ENCODE measurements around the gene NEK1.
"Not testable (repeated sequence)": the region's sequence is repeated elsewhere in the genome, so short reads cannot be mapped to it uniquely, and the experiment has no call there.

DNA sequence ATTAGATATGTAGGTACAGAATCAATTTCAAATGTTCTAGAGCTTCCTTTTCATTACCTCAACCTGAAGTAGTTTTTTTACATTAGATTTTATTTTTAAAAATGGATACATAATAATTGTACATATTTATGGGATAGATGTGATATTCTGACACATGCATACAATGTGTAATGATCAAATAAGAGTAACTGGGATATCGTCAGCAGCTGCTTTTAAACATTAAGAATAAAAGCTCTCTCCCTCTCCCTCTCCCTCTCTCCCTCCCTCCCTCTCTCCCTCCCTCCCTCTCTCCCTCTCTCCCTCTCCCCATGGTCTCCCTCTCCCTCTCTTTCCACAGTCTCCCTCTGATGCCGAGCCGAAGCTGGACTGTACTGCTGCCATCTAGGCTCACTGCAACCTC lies 43.2 kb downstream of the NEK1 start:
- TF ChIP-seq, protein P1, sequence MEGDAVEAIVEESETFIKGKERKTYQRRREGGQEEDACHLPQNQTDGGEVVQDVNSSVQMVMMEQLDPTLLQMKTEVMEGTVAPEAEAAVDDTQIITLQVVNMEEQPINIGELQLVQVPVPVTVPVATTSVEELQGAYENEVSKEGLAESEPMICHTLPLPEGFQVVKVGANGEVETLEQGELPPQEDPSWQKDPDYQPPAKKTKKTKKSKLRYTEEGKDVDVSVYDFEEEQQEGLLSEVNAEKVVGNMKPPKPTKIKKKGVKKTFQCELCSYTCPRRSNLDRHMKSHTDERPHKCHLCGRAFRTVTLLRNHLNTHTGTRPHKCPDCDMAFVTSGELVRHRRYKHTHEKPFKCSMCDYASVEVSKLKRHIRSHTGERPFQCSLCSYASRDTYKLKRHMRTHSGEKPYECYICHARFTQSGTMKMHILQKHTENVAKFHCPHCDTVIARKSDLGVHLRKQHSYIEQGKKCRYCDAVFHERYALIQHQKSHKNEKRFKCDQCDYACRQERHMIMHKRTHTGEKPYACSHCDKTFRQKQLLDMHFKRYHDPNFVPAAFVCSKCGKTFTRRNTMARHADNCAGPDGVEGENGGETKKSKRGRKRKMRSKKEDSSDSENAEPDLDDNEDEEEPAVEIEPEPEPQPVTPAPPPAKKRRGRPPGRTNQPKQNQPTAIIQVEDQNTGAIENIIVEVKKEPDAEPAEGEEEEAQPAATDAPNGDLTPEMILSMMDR (IDR thresholded peaks at IDR 0.05): not testable (repeated sequence)
- not testable (repeated sequence) for TF ChIP-seq POLR2A, EP300 (IDR thresholded peaks at IDR 0.05)
